Lower leg skin (tissue), 4 donors: ENCODE data around the gene TRAPPC2L. TPM values are rescaled to one million over a fixed set of nuclear protein-coding genes. Genes with fewer than 3 reads are reported as not detected.

Source experiments
- DNase-seq, 2 donors: peaks; one replicate each; pipeline ENCODE4 v3.0.0-alpha.2; 2019; ENCODE audit warnings: low spot score in 2 of 2
- H3K4me3 ChIP-seq: fragments of 200-600 bp; sonication (generic); 2 replicates; pipeline ENCODE4 v1.5.1; 2017; ENCODE audit warnings: mild to moderate bottlenecking, low read depth; ENCODE audit not compliant: poor library complexity, severe bottlenecking
- CTCF ChIP-seq, 3 donors: fragments of 450-650 bp; IDR thresholded peaks; one replicate each; pipeline ENCODE4 v1.5.1; 2016; ENCODE audit warnings: antibody characterized with exemption in 3 of 3, mild to moderate bottlenecking in 3 of 3, moderate library complexity in 2 of 3
- POLR2A ChIP-seq, 2 donors: fragments of 450-650 bp; IDR thresholded peaks; one replicate each; pipeline ENCODE4 v1.6.1; 2016 to 2017; ENCODE audit warnings: antibody characterized with exemption in 2 of 2, mild to moderate bottlenecking in 1 of 2, moderate library complexity in 1 of 2
- WGBS, 2 donors: methylation state at CpG; one replicate each; pipeline ENCODE4 v1.1.5; 2018; 5-methylcytosine and 5-hydroxymethylcytosine counted together
- intact Hi-C: fragments of 100-400 bp; cut with DNase I; formaldehyde crosslinking; loops from one replicate; pipeline ENCODE4 v1.15.0; 2023; ENCODE audit warnings: low total_unique reads
- total RNA-seq, 4 donors: library from RNA; depleted of rRNA; stranded (reverse); fragments of >200 nt; gene quantifications; one replicate each; pipeline ENCODE4 v1.1.0, GENCODE V29; 2016

TRAPPC2L gene
- total RNA-seq, 4 donors from 2014 or later: 29.9 to 43.0 (median 38.6) TPM

- intact Hi-C loops: no loop called here
- no peak overlapping the region for H3K4me3 ChIP-seq
- DNase-seq: no peak
- 82 to 93% methylated on average over 9 to 12 of the region's 15 CpGs for WGBS, 2 donors
- TF ChIP-seq CTCF (IDR thresholded peaks at IDR 0.05) (no peak), POLR2A (IDR thresholded peaks at IDR 0.05) (no peak)
These were observed 8.8 kb downstream of the TRAPPC2L start for GRCh38 chr16:88865742-88866141.

GRCh38 chr16:88866151-88866920 lies 9.4 kb downstream of the TRAPPC2L start, which contains the start of gene PABPN1L:
Gene PABPN1L (minus strand): TSS chr16:88866660. CDS start chr16:88866606, 54 bp downstream.
- 74 to 78% methylated on average over 20 of the region's 20 CpGs for WGBS, 2 donors
- no peak for DNase-seq
- intact Hi-C loops: no loop called here
- TF ChIP-seq POLR2A (IDR thresholded peaks at IDR 0.05) (no peak), CTCF (IDR thresholded peaks at IDR 0.05) (no peak)
- no peak within 1 kb of the TSS for H3K4me3 ChIP-seq

- no peak for TF ChIP-seq POLR2A (IDR thresholded peaks at IDR 0.05)
- no peak for TF ChIP-seq CTCF (IDR thresholded peaks at IDR 0.05)
- H3K4me3 ChIP-seq: no peak overlapping the region
- intact Hi-C loops: no loop called here
- 84 to 85% methylated on average over 20 to 24 of the region's 24 CpGs for WGBS, 2 donors
- DNase-seq: no peak
These were observed 10.8 kb downstream of the TRAPPC2L start for GRCh38 chr16:88867581-88868246.

GRCh38 chr16:88868974-88869672 lies 12.2 kb downstream of the TRAPPC2L start:
- WGBS, 2 donors: 78 to 89% methylated on average over 24 to 25 of the region's 27 CpGs

GRCh38 chr16:88869673-88869980 lies 12.7 kb downstream of the TRAPPC2L start:
- TF ChIP-seq POLR2A (IDR thresholded peaks at IDR 0.05): no peak
- TF ChIP-seq CTCF (IDR thresholded peaks at IDR 0.05): no peak
- no peak overlapping the region for H3K4me3 ChIP-seq
- no peak for DNase-seq
- intact Hi-C loops: no loop called here
- WGBS, 2 donors: 84 to 92% methylated on average over 7 to 9 of the region's 9 CpGs

More at GRCh38 chr16:88868974-88869672, 12.2 kb downstream of the TRAPPC2L start:
- TF ChIP-seq CTCF (IDR thresholded peaks at IDR 0.05) (no peak), POLR2A (IDR thresholded peaks at IDR 0.05) (no peak)
- no peak for DNase-seq
- intact Hi-C loops: no loop called here
- H3K4me3 ChIP-seq: no peak overlapping the region
